ENCODE measurements around the gene COL24A1. TPM values are rescaled to one million over a fixed set of nuclear protein-coding genes. Genes with fewer than 3 reads are reported as not detected.
A peak's percentile ranks its signal among the peaks of the same experiment; 100 is the strongest.

Gene COL24A1
- total RNA-seq, 4 donors from 2014 or later, result 3.7 to 5.3 (median 4.4) TPM

GRCh38 chr1:86200901-86201300 is 44.3 kb upstream of the COL24A1 start:
- no peaks in the 10 kb centered on the region for H3K36me3 ChIP-seq
- peaks cover 0 to under 1% (median 0%) of the 10 kb centered on the region in 4 donors for H3K4me1 ChIP-seq
- no peak for TF ChIP-seq CTCF (IDR thresholded peaks at IDR 0.05)
- no peak for TF ChIP-seq EP300 (IDR thresholded peaks at IDR 0.05)
- TF ChIP-seq POLR2AphosphoS5 (IDR thresholded peaks at IDR 0.05), result no peak
- TF ChIP-seq POLR2A (IDR thresholded peaks at IDR 0.05; ENCODE audit: low read depth), result no peak
- H3K27me3 ChIP-seq, result no peaks in the 10 kb centered on the region
- intact Hi-C loops (cut with DNase I), result no loop called here
- DNase-seq (ENCODE audit: extremely low spot score), result no peak
- no peak overlapping the region for H3K4me3 ChIP-seq
- no peaks in the 10 kb centered on the region for H3K9me3 ChIP-seq
- H3K27ac ChIP-seq (replicated peaks in 1 of 4), result no peak overlapping the region
- 67% methylated on average over 8 of the region's 8 CpGs for WGBS

DNA sequence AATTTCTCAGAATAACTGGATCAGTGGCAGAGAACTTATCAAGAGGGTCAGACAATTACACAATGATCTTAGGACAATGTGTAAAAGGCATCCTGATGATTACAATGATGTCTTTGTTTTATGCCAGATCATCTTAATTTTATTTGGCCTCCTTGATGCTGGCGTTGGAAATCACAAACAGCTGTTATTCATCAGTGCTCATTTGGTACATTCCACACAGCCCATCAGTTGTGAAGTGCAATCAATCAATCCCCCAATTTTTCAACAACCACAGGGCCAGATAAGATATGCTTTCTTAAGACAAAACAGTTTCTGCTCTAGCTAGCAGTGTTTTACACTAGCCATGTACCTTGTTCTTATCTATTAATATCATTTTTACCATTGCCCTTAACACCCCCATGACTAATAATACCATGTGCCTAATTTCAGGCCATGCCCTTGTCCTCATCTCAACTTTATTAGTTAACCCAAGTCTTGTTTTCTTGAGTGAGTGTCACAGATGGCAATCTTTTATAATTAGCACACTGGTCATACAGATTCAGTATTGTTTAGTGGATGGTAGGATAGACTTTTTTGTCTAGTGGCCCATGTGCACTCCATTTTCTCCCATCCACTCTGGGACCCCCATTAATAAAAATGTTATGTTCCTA is 40.8 kb upstream of the COL24A1 start:
- Histone ChIP-seq H3K9me3 (no peaks in the 10 kb centered on the region), H3K4me3 (no peak overlapping the region), H3K27me3 (no peaks in the 10 kb centered on the region), H3K4me1 (peaks cover 0 to 26% (median 12%) of the 10 kb centered on the region in 4 donors), H3K27ac (replicated peaks in 1 of 4) (no peak overlapping the region), H3K36me3 (no peaks in the 10 kb centered on the region)
- intact Hi-C loops (cut with DNase I), result no loop called here
- no peak for DNase-seq (ENCODE audit: extremely low spot score)
- TF ChIP-seq CTCF (IDR thresholded peaks at IDR 0.05) (no peak), POLR2A (IDR thresholded peaks at IDR 0.05; ENCODE audit: low read depth) (no peak), POLR2AphosphoS5 (IDR thresholded peaks at IDR 0.05) (no peak), EP300 (IDR thresholded peaks at IDR 0.05) (no peak)
- WGBS, result 42% methylated on average over 1 of the region's 1 CpG

DNA sequence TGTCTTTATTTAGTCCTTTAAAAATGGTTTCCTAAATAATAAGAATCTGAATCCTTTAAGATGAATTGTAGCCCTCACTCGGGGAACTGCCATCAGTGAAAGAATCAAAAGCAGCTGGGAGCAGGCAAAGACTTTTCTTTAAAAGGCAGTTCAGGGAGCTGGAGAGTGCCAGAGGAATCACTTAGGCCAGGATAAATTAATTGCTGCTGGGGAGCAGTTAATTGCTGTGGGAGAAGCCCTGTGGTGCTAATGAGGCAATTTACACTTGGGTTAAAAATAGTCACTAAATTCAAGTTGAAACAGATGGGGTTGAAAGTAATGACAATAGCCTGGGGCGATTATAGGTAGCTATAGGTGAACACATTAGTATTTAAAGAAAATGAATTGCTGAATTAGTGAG is 38.7 kb upstream of the COL24A1 start:
- H3K4me1 ChIP-seq, result peaks cover 0 to 44% (median 22%) of the 10 kb centered on the region in 4 donors
- H3K27me3 ChIP-seq, result no peaks in the 10 kb centered on the region

GRCh38 chr1:86194491-86195034 is 38.0 kb upstream of the COL24A1 start:
- no peaks in the 10 kb centered on the region for H3K9me3 ChIP-seq
- H3K27ac ChIP-seq (replicated peaks in 1 of 4), result peak overlapping the region in 1 of 4 donors; percentile 1
- DNase-seq (ENCODE audit: extremely low spot score), result no peak
- H3K27me3 ChIP-seq, result no peaks in the 10 kb centered on the region
- peaks cover 0 to 44% (median 22%) of the 10 kb centered on the region in 4 donors for H3K4me1 ChIP-seq
- no peak for TF ChIP-seq POLR2AphosphoS5 (IDR thresholded peaks at IDR 0.05)
- no peak for TF ChIP-seq POLR2A (IDR thresholded peaks at IDR 0.05; ENCODE audit: low read depth)
- no peak for TF ChIP-seq EP300 (IDR thresholded peaks at IDR 0.05)
- intact Hi-C loops (cut with DNase I), result no loop called here
- 66% methylated on average over 4 of the region's 4 CpGs for WGBS
- no peaks in the 10 kb centered on the region for H3K36me3 ChIP-seq
- no peak overlapping the region for H3K4me3 ChIP-seq

More for the DNA sequence above, 38.7 kb upstream of the COL24A1 start:
- Histone ChIP-seq H3K4me3 (no peak overlapping the region), H3K27ac (replicated peaks in 1 of 4) (no peak overlapping the region), H3K36me3 (no peaks in the 10 kb centered on the region), H3K9me3 (no peaks in the 10 kb centered on the region)
- TF ChIP-seq POLR2A (IDR thresholded peaks at IDR 0.05; ENCODE audit: low read depth), result no peak
- no peak for TF ChIP-seq CTCF (IDR thresholded peaks at IDR 0.05)
- TF ChIP-seq EP300 (IDR thresholded peaks at IDR 0.05), result no peak
- no peak for TF ChIP-seq POLR2AphosphoS5 (IDR thresholded peaks at IDR 0.05)
- DNase-seq (ENCODE audit: extremely low spot score), result no peak
- WGBS, result 54% methylated on average over 2 of the region's 2 CpGs
- intact Hi-C loops (cut with DNase I), result no loop called here

DNA sequence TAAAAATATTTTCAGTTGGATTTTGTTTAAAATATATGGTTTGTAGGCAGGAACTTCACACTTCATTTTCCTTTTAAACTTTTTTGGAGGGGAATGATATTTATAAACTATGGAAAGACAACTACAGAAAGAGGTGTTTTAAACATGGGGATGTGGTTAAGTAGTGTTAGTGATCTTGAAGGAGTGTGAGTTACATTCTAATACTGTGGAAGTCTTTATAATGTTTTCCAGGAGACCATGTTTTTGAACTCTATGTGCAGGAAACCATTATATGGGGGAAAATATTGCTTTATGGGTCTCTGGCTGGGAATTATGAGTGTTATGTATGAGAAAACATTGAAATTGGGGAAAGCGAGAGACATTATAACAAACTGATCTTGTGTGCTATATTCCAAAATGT is 35.8 kb upstream of the COL24A1 start:
- intact Hi-C loops (cut with DNase I), result no loop called here
- WGBS, result 69% methylated on average over 1 of the region's 1 CpG
- peak overlapping the region in 3 of 4 donors; percentile 11 to 44 (median 44) for H3K27ac ChIP-seq (replicated peaks in 1 of 4)
- H3K27me3 ChIP-seq, result no peaks in the 10 kb centered on the region
- TF ChIP-seq POLR2A (IDR thresholded peaks at IDR 0.05; ENCODE audit: low read depth) (no peak), POLR2AphosphoS5 (IDR thresholded peaks at IDR 0.05) (no peak), CTCF (IDR thresholded peaks at IDR 0.05) (no peak), EP300 (IDR thresholded peaks at IDR 0.05) (no peak)
- no peaks in the 10 kb centered on the region for H3K9me3 ChIP-seq
- H3K4me3 ChIP-seq, result no peak overlapping the region
- no peak for DNase-seq (ENCODE audit: extremely low spot score)
- H3K36me3 ChIP-seq, result no peaks in the 10 kb centered on the region
- peaks cover 0 to 44% (median 22%) of the 10 kb centered on the region in 4 donors for H3K4me1 ChIP-seq
